Measurements from ENCODE around the gene ARID1B.

ARID1B gene

GRCh38 chr6:156833755-156834154, 56.6 kb downstream of the ARID1B start:
- no peak overlapping the region for H3K4me3 ChIP-seq (ENCODE audit: low read depth, low read length)
- no peak for TF ChIP-seq CTCF (IDR thresholded peaks at IDR 0.05; ENCODE audit: insufficient read depth, low read depth, low read length, missing control alignments)
- DNase-seq (ENCODE audit: low read depth), result no peak

GRCh38 chr6:156839129-156839528, 62.0 kb downstream of the ARID1B start:
- no peak for TF ChIP-seq CTCF (IDR thresholded peaks at IDR 0.05; ENCODE audit: insufficient read depth, low read depth, low read length, missing control alignments)
- no peak overlapping the region for H3K4me3 ChIP-seq (ENCODE audit: low read depth, low read length)
- DNase-seq (ENCODE audit: low read depth), result no peak

GRCh38 chr6:156839591-156840001, 62.4 kb downstream of the ARID1B start:
- no peak overlapping the region for H3K4me3 ChIP-seq (ENCODE audit: low read depth, low read length)
- DNase-seq (ENCODE audit: low read depth), result no peak
- TF ChIP-seq CTCF (IDR thresholded peaks at IDR 0.05; ENCODE audit: insufficient read depth, low read depth, low read length, missing control alignments), result no peak

GRCh38 chr6:156840136-156840535, 63.0 kb downstream of the ARID1B start:
- no peak overlapping the region for H3K4me3 ChIP-seq (ENCODE audit: low read depth, low read length)
- TF ChIP-seq CTCF (IDR thresholded peaks at IDR 0.05; ENCODE audit: insufficient read depth, low read depth, low read length, missing control alignments), result no peak
- DNase-seq (ENCODE audit: low read depth), result no peak

GRCh38 chr6:156840606-156841005, 63.4 kb downstream of the ARID1B start:
- no peak overlapping the region for H3K4me3 ChIP-seq (ENCODE audit: low read depth, low read length)
- no peak for TF ChIP-seq CTCF (IDR thresholded peaks at IDR 0.05; ENCODE audit: insufficient read depth, low read depth, low read length, missing control alignments)
- DNase-seq (ENCODE audit: low read depth), result no peak

GRCh38 chr6:156841508-156841907, 64.3 kb downstream of the ARID1B start:
- H3K4me3 ChIP-seq (ENCODE audit: low read depth, low read length), result no peak overlapping the region
- DNase-seq (ENCODE audit: low read depth), result no peak
- TF ChIP-seq CTCF (IDR thresholded peaks at IDR 0.05; ENCODE audit: insufficient read depth, low read depth, low read length, missing control alignments), result no peak

GRCh38 chr6:156842598-156843250, 65.5 kb downstream of the ARID1B start:
- TF ChIP-seq CTCF (IDR thresholded peaks at IDR 0.05; ENCODE audit: insufficient read depth, low read depth, low read length, missing control alignments), result no peak
- DNase-seq (ENCODE audit: low read depth), result no peak
- no peak overlapping the region for H3K4me3 ChIP-seq (ENCODE audit: low read depth, low read length)
